Fibroblast of pulmonary artery (primary cell): ENCODE measurements around the gene HEXIM2.
A peak's percentile ranks its signal among the peaks of the same experiment; 100 is the strongest.

ENCODE experiments used
- DNase-seq: peaks from one replicate; pipeline ENCODE4 v3.0.0-alpha.2; 2010; ENCODE audit warnings: low read depth
- H3K4me3 ChIP-seq: replicated peaks from 2 replicates; pipeline ENCODE4 v1.5.1; 2011; ENCODE audit warnings: low read depth, mild to moderate bottlenecking, control low read depth, low read length, moderate library complexity
- CTCF ChIP-seq: IDR thresholded peaks from 2 replicates; pipeline ENCODE4 v1.5.1; 2011; ENCODE audit warnings: mild to moderate bottlenecking, control low read depth, low read length, inconsistent platforms; ENCODE audit errors: missing control alignments

HEXIM2 gene

GRCh38 chr17:45161288-45162024 is at the start of gene HEXIM2:
TSS of gene HEXIM2 (plus strand) at chr17:45161875. CDS start at chr17:45162794, 919 bp downstream.
- H3K4me3 ChIP-seq = peak within 1 kb of the TSS; percentile 98
- DNase-seq = peak; percentile 100
- TF ChIP-seq CTCF = no peak

- TF ChIP-seq CTCF = no peak
- H3K4me3 ChIP-seq = no peak overlapping the region
Measured at GRCh38 chr17:45112559-45113423, 48.9 kb upstream of the HEXIM2 start.

GRCh38 chr17:45113424-45113754 is 48.3 kb upstream of the HEXIM2 start:
- no peak overlapping the region for H3K4me3 ChIP-seq
- no peak for DNase-seq
- no peak for TF ChIP-seq CTCF

More at GRCh38 chr17:45112559-45113423, 48.9 kb upstream of the HEXIM2 start:
- DNase-seq = no peak

GRCh38 chr17:45114117-45114932 is 47.4 kb upstream of the HEXIM2 start:
- no peak overlapping the region for H3K4me3 ChIP-seq
- TF ChIP-seq CTCF = no peak
- DNase-seq = no peak

GRCh38 chr17:45115015-45115625 is 46.6 kb upstream of the HEXIM2 start:
- DNase-seq = no peak
- TF ChIP-seq CTCF = no peak
- H3K4me3 ChIP-seq = no peak overlapping the region

- no peak for TF ChIP-seq CTCF
- no peak overlapping the region for H3K4me3 ChIP-seq
- no peak for DNase-seq
Measured at GRCh38 chr17:45115871-45116270, 45.8 kb upstream of the HEXIM2 start.
